ENCODE data around the gene WDR70.

- TF ChIP-seq CTCF (conservative IDR thresholded peaks at IDR 0.05), result no peak
- no peak for TF ChIP-seq ZFX (IDR thresholded peaks at IDR 0.05)
Observed at GRCh38 chr5:37742111-37742510, 363.0 kb downstream of the WDR70 start.

Data from C4-2B (cell line).